ENCODE results near the gene C16orf95. TPM values are rescaled to one million over a fixed set of nuclear protein-coding genes. Genes with fewer than 3 reads are reported as not detected.

Gene C16orf95
- total RNA-seq, 1 donor from 2014 or later: 6.3 TPM

DNA sequence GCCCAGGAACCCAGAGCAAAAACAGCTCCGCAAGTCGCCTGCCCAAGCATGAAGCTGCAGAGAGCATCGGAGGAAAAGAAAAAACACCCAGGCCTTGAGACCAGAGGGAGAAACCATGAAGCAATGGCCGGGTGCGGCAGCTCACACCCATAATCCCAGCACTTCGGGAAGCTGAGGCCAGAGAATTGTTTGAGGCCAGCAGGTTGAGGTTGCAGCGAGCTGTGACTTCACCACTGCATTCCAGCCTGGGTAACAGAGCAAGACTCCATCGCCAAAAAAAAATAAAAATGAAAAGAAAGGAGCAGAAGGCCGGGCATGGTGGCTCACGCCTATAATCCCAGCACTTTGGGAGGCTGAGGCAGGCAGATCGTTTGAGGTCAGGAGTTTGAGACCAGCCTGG, 40.3 kb downstream of the C16orf95 start:
- Mint-ChIP-seq H3K9me3 (no peaks in the 10 kb centered on the region), H3K27ac (no peak overlapping the region), H3K4me3 (no peak overlapping the region)

DNA sequence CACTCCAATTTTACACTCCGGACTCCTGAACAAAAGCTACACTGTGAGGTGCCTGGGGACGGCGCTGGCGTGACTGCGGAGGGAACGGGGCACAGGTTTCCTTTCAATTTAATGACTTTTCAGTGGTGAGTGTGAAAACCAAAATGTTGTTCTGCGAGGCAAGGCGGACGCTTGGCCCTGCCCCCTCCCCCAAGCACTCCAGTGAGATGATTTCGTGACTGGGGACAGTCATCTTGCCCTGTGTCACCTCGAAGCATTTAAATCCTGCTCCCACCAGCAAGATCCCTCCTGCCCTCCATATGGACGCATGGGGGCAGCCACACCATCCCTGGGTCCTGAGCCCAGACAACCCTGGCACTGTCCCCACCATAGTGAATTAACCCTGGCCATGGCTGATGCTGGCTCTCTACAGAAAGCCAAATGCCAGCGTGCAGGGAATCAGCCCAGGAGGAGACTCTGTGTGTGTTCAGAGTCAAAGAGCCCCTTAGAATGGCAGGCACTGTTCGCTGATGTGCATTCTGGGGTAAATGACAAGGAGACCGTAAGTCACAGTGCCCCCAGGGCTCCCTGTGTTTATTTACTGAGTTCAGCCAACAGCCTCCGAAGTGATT, 41.0 kb downstream of the C16orf95 start:
- Mint-ChIP-seq H3K27me3 (peaks cover 20% of the 10 kb centered on the region), H3K36me3 (no peaks in the 10 kb centered on the region), H3K4me3 (no peak overlapping the region), H3K4me1 (ENCODE audit: unreplicated experiment) (peaks cover 29% of the 10 kb centered on the region), H3K9me3 (no peaks in the 10 kb centered on the region), H3K27ac (no peak overlapping the region)
- TF ChIP-seq CTCF (conservative IDR thresholded peaks at IDR 0.05): no peak
- DNase-seq (ENCODE audit: extremely low spot score, unreplicated experiment): no peak

More for the DNA sequence above, 40.3 kb downstream of the C16orf95 start:
- Mint-ChIP-seq H3K27me3 (peaks cover 23% of the 10 kb centered on the region), H3K36me3 (no peaks in the 10 kb centered on the region), H3K4me1 (ENCODE audit: unreplicated experiment) (peaks cover 29% of the 10 kb centered on the region)
- TF ChIP-seq CTCF (conservative IDR thresholded peaks at IDR 0.05): no peak
- DNase-seq (ENCODE audit: extremely low spot score, unreplicated experiment): no peak

DNA sequence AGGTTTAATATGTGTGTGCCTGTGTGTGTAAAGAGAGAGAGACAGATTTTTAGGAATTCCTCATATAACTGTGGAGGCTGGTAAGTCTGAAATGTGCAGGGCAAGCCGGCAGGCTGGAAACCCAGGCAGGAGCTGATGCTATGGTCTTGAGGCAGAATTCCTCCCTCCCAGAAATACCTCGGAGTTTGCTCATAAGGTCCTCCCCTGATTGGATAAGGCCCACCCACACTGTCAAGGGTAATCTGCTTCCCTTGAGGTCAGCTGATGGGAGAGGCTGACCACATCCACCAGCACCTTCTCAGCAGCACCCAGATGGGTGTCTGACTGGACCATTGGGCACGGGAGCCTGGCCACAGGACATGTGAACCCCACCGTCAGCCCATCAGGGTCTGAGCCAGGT, 42.4 kb downstream of the C16orf95 start:
- Mint-ChIP-seq H3K4me3 (no peak overlapping the region), H3K36me3 (no peaks in the 10 kb centered on the region), H3K9me3 (no peaks in the 10 kb centered on the region), H3K27me3 (peaks cover 12% of the 10 kb centered on the region), H3K4me1 (ENCODE audit: unreplicated experiment) (peaks cover 29% of the 10 kb centered on the region), H3K27ac (no peak overlapping the region)
- DNase-seq (ENCODE audit: extremely low spot score, unreplicated experiment): no peak
- no peak for TF ChIP-seq CTCF (conservative IDR thresholded peaks at IDR 0.05)

DNA sequence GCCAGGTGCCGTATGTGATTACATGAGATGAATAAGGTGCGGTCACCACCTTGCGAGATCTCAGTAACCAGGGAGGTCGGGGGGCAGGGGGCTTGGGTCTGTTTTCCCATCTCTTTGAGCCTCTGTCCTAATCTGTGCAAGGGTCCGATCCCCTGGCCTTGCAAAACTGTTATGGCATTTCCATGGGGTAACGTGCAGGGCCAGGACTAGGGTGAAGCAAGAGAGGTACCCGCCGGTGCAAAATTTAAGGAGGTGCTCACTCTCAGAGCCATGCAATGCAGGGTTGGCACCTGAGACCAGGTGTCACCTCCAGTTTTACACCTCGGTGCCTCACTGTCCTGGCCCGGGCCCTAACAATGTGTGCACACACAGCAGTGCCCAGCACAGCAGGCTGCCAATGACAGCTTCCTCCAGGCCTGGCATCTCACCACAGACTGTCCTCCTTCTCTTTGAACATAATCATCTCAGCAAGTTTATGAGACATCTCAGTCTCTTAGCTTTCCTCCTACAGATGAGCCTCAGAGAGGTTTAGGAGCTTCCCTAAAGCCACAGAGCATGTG, 43.6 kb downstream of the C16orf95 start:
- Mint-ChIP-seq H3K27me3 (peaks cover 4% of the 10 kb centered on the region), H3K4me1 (ENCODE audit: unreplicated experiment) (peaks cover 27% of the 10 kb centered on the region), H3K9me3 (no peaks in the 10 kb centered on the region), H3K36me3 (no peaks in the 10 kb centered on the region), H3K27ac (no peak overlapping the region), H3K4me3 (no peak overlapping the region)
- DNase-seq (ENCODE audit: extremely low spot score, unreplicated experiment): no peak
- no peak for TF ChIP-seq CTCF (conservative IDR thresholded peaks at IDR 0.05)

GRCh38 chr16:87271256-87271655, 45.9 kb downstream of the C16orf95 start:
- DNase-seq (ENCODE audit: extremely low spot score, unreplicated experiment): no peak
- Mint-ChIP-seq H3K27me3 (peaks cover 2% of the 10 kb centered on the region), H3K36me3 (no peaks in the 10 kb centered on the region), H3K4me3 (no peak overlapping the region), H3K9me3 (no peaks in the 10 kb centered on the region), H3K4me1 (ENCODE audit: unreplicated experiment) (peaks cover 10% of the 10 kb centered on the region), H3K27ac (no peak overlapping the region)
- TF ChIP-seq CTCF (conservative IDR thresholded peaks at IDR 0.05): no peak
